GM12878 (cell line): Measurements from ENCODE around the gene GPATCH3. TPM values are rescaled to one million over a fixed set of nuclear protein-coding genes. Genes with fewer than 3 reads are reported as not detected.
"Not testable (repeated sequence)": the region's sequence is repeated elsewhere in the genome, so short reads cannot be mapped to it uniquely, and the experiment has no call there.

Experiments
- ATAC-seq: fragments of 200-7000 bp; cut with Tn5 transposase; 3 replicates; pipeline ENCODE4 v1.9.1; 2020; ENCODE audit warnings: mild to moderate bottlenecking, moderate library complexity
- BruUV-seq: library from RNA; stranded (reverse); fragments of 400-500 nt; replicated peaks from 2 replicates; lab custom pipeline; 2021; lab: Mats Ljungman, UMichigan
- CTCF ChIA-PET: fragments of 300-600 bp; sonication (Branson Sonifier 250); formaldehyde crosslinking; extraction: SDS; loops from one replicate; lab custom pipeline; 2021; ENCODE audit warnings: inconsistent platforms; lab: Yijun Ruan, JAX
- POLR2A ChIA-PET: fragments of 350-600 bp; formaldehyde crosslinking; extraction: SDS; loops from one replicate; lab custom pipeline; 2021; ENCODE audit warnings: inconsistent platforms; lab: Charles Lee
- RAD21 ChIA-PET: fragments of 300-600 bp; sonication (Branson Sonifier 250); formaldehyde crosslinking; loops from one replicate; lab custom pipeline; 2023; ENCODE audit warnings: antibody characterized with exemption; ENCODE audit not compliant: unreplicated experiment; lab: Charles Lee
- SMC1A ChIA-PET: fragments of 300-600 bp; sonication (Branson Sonifier 250); formaldehyde crosslinking; loops from one replicate; lab custom pipeline; 2023; ENCODE audit not compliant: unreplicated experiment, uncharacterized antibody; lab: Charles Lee
- DNase-seq: peaks from one replicate; pipeline ENCODE4 v3.0.0-alpha.2; 2011; ENCODE audit warnings: low read depth, low spot score
- FAIRE-seq: peaks from 3 replicates; lab custom pipeline; 2011; peaks lifted over from hg19 to GRCh38; lab: Jason Lieb, UNC
- H2AFZ ChIP-seq: 2 replicates; pipeline ENCODE4 v1.6.0; 2011; ENCODE audit warnings: low read depth, low read length, control low read depth; ENCODE audit not compliant: control insufficient read depth
- H3K27ac ChIP-seq: 2 replicates; pipeline ENCODE4 v1.5.1; 2011; ENCODE audit warnings: control low read depth; ENCODE audit not compliant: control insufficient read depth, insufficient read depth
- H3K27me3 ChIP-seq, 2 experiments: replicated peaks in 1 of 2; 2 replicates each; pipeline versions ENCODE4 v1.6.0 to v1.6.1; 2011; ENCODE audit warnings: low read length in 1 of 2; ENCODE audit not compliant: control insufficient read depth in 2 of 2, insufficient read depth in 2 of 2
- H3K36me3 ChIP-seq, 2 experiments: 2 replicates each; pipeline ENCODE4 v1.5.1; 2011; ENCODE audit warnings: low read length in 1 of 2; ENCODE audit not compliant: control insufficient read depth in 2 of 2, insufficient read depth in 2 of 2
- H3K4me1 ChIP-seq: 2 replicates; pipeline ENCODE4 v1.6.1; 2011; ENCODE audit warnings: mild to moderate bottlenecking, low read length, moderate library complexity, mixed read lengths; ENCODE audit not compliant: control insufficient read depth, insufficient read depth
- H3K4me2 ChIP-seq: 2 replicates; pipeline ENCODE4 v1.6.0; 2011; ENCODE audit warnings: control low read depth; ENCODE audit not compliant: control insufficient read depth, insufficient read depth
- H3K4me3 ChIP-seq: fragments of 200-600 bp; sonication (generic); 2 replicates; pipeline ENCODE4 v1.5.1; 2016
- H3K79me2 ChIP-seq: 2 replicates; pipeline ENCODE4 v1.6.0; 2011; ENCODE audit warnings: low read length; ENCODE audit not compliant: control insufficient read depth, insufficient read depth
- H3K9ac ChIP-seq: 2 replicates; pipeline ENCODE4 v1.8.0; 2011; ENCODE audit warnings: low read length, control low read depth, mixed read lengths; ENCODE audit not compliant: control insufficient read depth, insufficient read depth
- H3K9me3 ChIP-seq: replicated peaks from 3 replicates; pipeline ENCODE4 v1.5.1; 2011; ENCODE audit warnings: mild to moderate bottlenecking, low read length; ENCODE audit not compliant: control insufficient read depth, insufficient read depth
- H4K20me1 ChIP-seq: 2 replicates; pipeline ENCODE4 v1.6.0; 2011; ENCODE audit not compliant: control insufficient read depth, insufficient read depth
- CBX5 ChIP-seq: sonication (generic); IDR thresholded peaks from 2 replicates; pipeline ENCODE4 v1.6.1; 2016; ENCODE audit warnings: low read depth, moderate library complexity, mild to moderate bottlenecking, inconsistent platforms
- DPF2 ChIP-seq: fragments of 450-650 bp; IDR thresholded peaks from 2 replicates; pipeline ENCODE4 v1.6.1; 2017; ENCODE audit warnings: mild to moderate bottlenecking
- GATAD2B ChIP-seq: fragments of 450-650 bp; conservative IDR thresholded peaks from 2 replicates; pipeline ENCODE4 v1.6.1; 2017; ENCODE audit warnings: low read depth, mild to moderate bottlenecking, moderate library complexity
- NFYB ChIP-seq: IDR thresholded peaks from 2 replicates; pipeline ENCODE4 v1.6.1; 2011; ENCODE audit warnings: low read depth, mild to moderate bottlenecking, low read length, improper control_type of control experiment, moderate library complexity; ENCODE audit not compliant: insufficient read depth
- NKRF ChIP-seq: fragments of 450-650 bp; conservative IDR thresholded peaks from 2 replicates; pipeline ENCODE4 v1.6.1; 2017; ENCODE audit warnings: mild to moderate bottlenecking, moderate library complexity
- RELA ChIP-seq: fragments of 450-650 bp; IDR thresholded peaks from 2 replicates; pipeline ENCODE4 v1.8.0; 2014; ENCODE audit warnings: borderline replicate concordance; ENCODE audit not compliant: partially characterized antibody
- STAT1 ChIP-seq: fragments of 450-650 bp; conservative IDR thresholded peaks from 2 replicates; pipeline ENCODE4 v1.6.1; 2014; ENCODE audit warnings: antibody characterized with exemption, mild to moderate bottlenecking
- WGBS: methylation state at CpG from one replicate; pipeline ENCODE4 v1.1.6; 2016; ENCODE audit warnings: low lambda C conversion rate; ENCODE audit not compliant: insufficient replicate concordance, insufficient coverage; ENCODE audit errors: missing lambda C conversion rate; 5-methylcytosine and 5-hydroxymethylcytosine counted together
- in situ Hi-C: fragments of 300-500 bp; cut with MboI; formaldehyde crosslinking; loops from 9 replicates; pipeline ENCODE4 v1.14.3; 2018; ENCODE audit warnings: mixed read lengths
- intact Hi-C: fragments of 100-400 bp; cut with micrococcal nuclease; formaldehyde crosslinking; loops from one replicate; pipeline ENCODE4 v1.14.2; 2022; ENCODE audit not compliant: unreplicated experiment
- polyA plus RNA-seq, 11 experiments: library from polyadenylated mRNA; depleted of rRNA in 4 of 11; unstranded in 6 of 11; stranded (reverse) in 5 of 11; fragments of >200 nt; fragmentation: Nextera tagmentation in 4 of 11; fragmentation: Illumina TruSeq in 1 of 11; extraction: Ambion mirVana in 4 of 11; extraction: Trizol in 1 of 11; gene quantifications; 1 replicate in 1 of 11; 2 replicates in 10 of 11; pipeline versions ENCODE4 v1.2.1 to v1.2.3, GENCODE V29; 2011 to 2016; ENCODE audit warnings: inconsistent platforms in 2 of 11, missing spikeins in 2 of 11, low read depth in 1 of 11
- total RNA-seq, 4 experiments: library from RNA; depleted of rRNA in 3 of 4; stranded (reverse); fragments of >200 nt in 3 of 4; fragmentation: Illumina TruSeq in 1 of 4; extraction: Trizol in 1 of 4; gene quantifications; 2 replicates each; pipeline versions ENCODE4 v1.2.1 to v1.2.3, GENCODE V29; 2013 to 2021

The GPATCH3 gene
- total and polyA plus RNA-seq, 10 of the 15 experiments (the other 5 are each of a cell fraction or from before 2014, with no cell fraction given): 0.56 to 13.4 (median 8.7) TPM

- Histone ChIP-seq H3K4me1 (no peaks in the 10 kb centered on the region), H3K36me3 (peaks cover 8 to 23% of the 10 kb centered on the region in 2 experiments), H3K4me2 (no peak overlapping the region), H3K27me3 (no peaks in the 10 kb centered on the region), H4K20me1 (no peaks in the 10 kb centered on the region), H2AFZ (no peak overlapping the region), H3K79me2 (no peaks in the 10 kb centered on the region), H3K4me3 (no peak overlapping the region), H3K9ac (no peak overlapping the region), H3K27ac (no peak overlapping the region), H3K9me3 (no peaks in the 10 kb centered on the region)
- DNase-seq: no peak
- TF ChIP-seq NFYB (no peak), NKRF (no peak), RELA (no peak), STAT1 (no peak), GATAD2B (no peak), CBX5 (no peak), DPF2 (no peak)
- FAIRE-seq: no peak
- CTCF ChIA-PET: interaction anchor here (1.9 kb wide), 1 partner anchor 85 kb away, joined by 10 read pairs; no protein-coding TSS in a partner anchor
- in situ Hi-C loops: loop anchor here (5.0 kb wide), 2 partner anchors 63 to 268 kb away; no protein-coding TSS in a partner anchor
- RAD21 ChIA-PET: no interaction called here
- no peak for ATAC-seq
- 95% methylated on average over 4 of the region's 4 CpGs for WGBS
- SMC1A ChIA-PET: no interaction called here
- POLR2A ChIA-PET: no interaction called here
- intact Hi-C loops: loop anchor here (5.0 kb wide), 1 partner anchor 83 kb away; no protein-coding TSS in a partner anchor
- BruUV-seq: no TSS peak
Observed at GRCh38 chr1:26874896-26875295, 25.4 kb downstream of the GPATCH3 start.

DNA sequence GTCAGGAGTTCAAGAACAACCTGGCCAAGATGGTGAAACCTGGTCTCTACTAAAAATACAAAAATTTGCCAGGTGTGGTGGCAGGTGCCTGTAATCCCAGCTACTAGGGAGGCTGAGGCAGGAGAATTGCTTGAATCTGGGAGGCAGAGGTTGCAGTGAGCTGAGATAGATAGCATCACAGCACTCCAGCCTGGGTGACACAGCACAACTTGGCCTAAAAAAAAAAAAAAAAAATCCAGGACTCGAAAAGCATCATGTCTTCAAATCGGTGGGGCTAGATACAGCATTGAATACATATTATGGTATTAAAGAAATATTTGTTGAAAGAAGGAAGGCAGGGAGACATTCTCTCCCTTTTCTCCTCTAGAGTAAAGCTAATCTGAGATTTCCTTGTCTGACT lies 27.2 kb downstream of the GPATCH3 start:
- BruUV-seq, FAIRE-seq, H3K9ac ChIP-seq, H3K27ac ChIP-seq, H3K4me3 ChIP-seq, in situ Hi-C loops, H3K9me3 ChIP-seq, H4K20me1 ChIP-seq, H3K36me3 ChIP-seq, ATAC-seq, intact Hi-C loops, H3K4me2 ChIP-seq, H2AFZ ChIP-seq, H3K79me2 ChIP-seq, H3K27me3 ChIP-seq, H3K4me1 ChIP-seq, DNase-seq: not testable (repeated sequence)
- POLR2A ChIA-PET: interaction anchor here (0.7 to 1.0 kb wide), 2 partner anchors 8 to 14 kb away, joined by 3 read pairs; no protein-coding TSS in a partner anchor
- SMC1A ChIA-PET: interaction anchor here (0.5 to 1.3 kb wide), 5 partner anchors 8 to 174 kb away, joined by 3 to 4 read pairs (median 3); no protein-coding TSS in a partner anchor
- 93% methylated on average over 2 of the region's 2 CpGs for WGBS
- CTCF ChIA-PET: interaction anchor here (1.0 to 1.9 kb wide), 6 partner anchors 8 to 196 kb away, joined by 3 to 10 read pairs (median 4); no protein-coding TSS in a partner anchor
- RAD21 ChIA-PET: interaction anchor here (1.3 to 1.4 kb wide), 2 partner anchors 62 to 63 kb away, joined by 3 to 7 read pairs; no protein-coding TSS in a partner anchor
